CD8-positive, alpha-beta memory T cell (primary cell): Measurements from ENCODE around the gene DMGDH. TPM values are rescaled to one million over a fixed set of nuclear protein-coding genes. Genes with fewer than 3 reads are reported as not detected.

Source experiments
- CTCF ChIA-PET: fragments of 350-600 bp; sonication (Branson Sonifier 250); formaldehyde crosslinking; loops from one replicate; lab custom pipeline; 2021; ENCODE audit warnings: antibody characterized with exemption; lab: Charles Lee
- POLR2A ChIA-PET: fragments of 350-600 bp; sonication (Branson Sonifier 250); formaldehyde crosslinking; loops from one replicate; lab custom pipeline; 2021; ENCODE audit warnings: antibody characterized with exemption; lab: Charles Lee
- DNase-seq, 5 donors: peaks; one replicate each; pipeline versions ENCODE4 v3.0.0 to v3.0.0-alpha.2; 2020 to 2022; ENCODE audit warnings: mixed read lengths in 1 of 5
- H3K27ac ChIP-seq: one replicate; pipeline ENCODE4 v1.7.0; 2013; ENCODE audit warnings: low read depth, mild to moderate bottlenecking, low read length, moderate library complexity
- H3K27me3 ChIP-seq: 2 replicates; pipeline ENCODE4 v1.7.0; 2013; ENCODE audit warnings: low read length, mild to moderate bottlenecking; ENCODE audit not compliant: insufficient read depth, poor library complexity, severe bottlenecking
- H3K36me3 ChIP-seq: 2 replicates; pipeline ENCODE4 v1.7.0; 2013; ENCODE audit warnings: mild to moderate bottlenecking, low read length, moderate library complexity; ENCODE audit not compliant: insufficient read depth
- H3K4me1 ChIP-seq: 2 replicates; pipeline ENCODE4 v1.7.0; 2013; ENCODE audit warnings: mild to moderate bottlenecking, low read length, moderate library complexity; ENCODE audit not compliant: insufficient read depth
- H3K4me3 ChIP-seq: 2 replicates; pipeline ENCODE4 v1.7.0; 2013; ENCODE audit warnings: mild to moderate bottlenecking, low read length
- H3K9me3 ChIP-seq: 2 replicates; pipeline ENCODE4 v1.7.0; 2013; ENCODE audit warnings: mild to moderate bottlenecking, low read length
- H3K27ac Mint-ChIP-seq, 8 donors: one replicate each; pipeline ENCODE4 v1.8.0; 2020 to 2021; ENCODE audit warnings: mixed read lengths in 8 of 8, mild to moderate bottlenecking in 6 of 8, inconsistent platforms in 3 of 8, moderate library complexity in 3 of 8
- H3K27me3 Mint-ChIP-seq, 2 donors: one replicate each; pipeline ENCODE4 v1.8.0; 2020 to 2021; ENCODE audit warnings: mixed read lengths in 2 of 2, mild to moderate bottlenecking in 1 of 2, moderate library complexity in 1 of 2
- H3K36me3 Mint-ChIP-seq, 3 donors: one replicate each; pipeline ENCODE4 v1.8.0; 2020 to 2021; ENCODE audit warnings: mixed read lengths in 3 of 3, inconsistent platforms in 1 of 3, mild to moderate bottlenecking in 1 of 3
- H3K4me1 Mint-ChIP-seq, 3 donors: one replicate each; pipeline ENCODE4 v1.8.0; 2020 to 2021; ENCODE audit warnings: mixed read lengths in 3 of 3, inconsistent platforms in 1 of 3, mild to moderate bottlenecking in 1 of 3
- H3K4me3 Mint-ChIP-seq, 7 donors: one replicate each; pipeline ENCODE4 v1.8.0; 2020 to 2021; ENCODE audit warnings: mixed read lengths in 7 of 7, mild to moderate bottlenecking in 6 of 7, moderate library complexity in 4 of 7, inconsistent platforms in 2 of 7
- H3K9me3 Mint-ChIP-seq, 5 donors: one replicate each; pipeline ENCODE4 v1.8.0; 2020 to 2022; ENCODE audit warnings: mixed read lengths in 5 of 5, mild to moderate bottlenecking in 3 of 5, moderate library complexity in 2 of 5, inconsistent platforms in 1 of 5
- polyA plus RNA-seq: library from polyadenylated mRNA; unstranded; fragments of 300-500 nt; fragmentation: Illumina TruSeq; gene quantifications from one replicate; pipeline ENCODE4 v1.2.3, GENCODE V29; 2021
- total RNA-seq, 2 experiments: library from RNA; stranded (reverse); gene quantifications; one replicate each; pipeline ENCODE4 v1.2.3, GENCODE V29; 2021

DMGDH gene
- total and polyA plus RNA-seq, 3 experiments from 2014 or later, result not detected

DNA sequence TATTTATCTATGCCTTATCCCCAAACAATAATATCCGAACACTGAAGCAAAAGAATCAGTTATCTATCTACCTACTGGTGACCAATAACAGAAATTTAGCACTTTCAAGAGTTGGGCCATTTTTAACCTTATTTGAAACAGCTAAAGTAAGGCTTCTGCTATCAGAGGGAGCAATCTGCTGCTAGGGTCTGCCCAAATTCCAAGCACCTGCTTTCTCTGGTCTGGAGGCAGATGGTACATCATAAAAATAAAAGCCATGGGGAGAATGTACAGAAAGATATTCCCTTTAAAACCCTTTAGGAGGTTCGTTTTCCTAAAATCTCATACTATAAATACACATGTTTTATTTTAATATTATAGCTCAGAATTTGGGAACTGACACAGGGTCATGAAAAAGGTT, 46.7 kb downstream of the DMGDH start:
- H3K27ac ChIP-seq, result no peak overlapping the region
- ChIA-PET POLR2A (no interaction called here), CTCF (interaction anchor here (1.6 kb wide), 1 partner anchor 442 kb away, joined by 7 read pairs; no protein-coding TSS in a partner anchor)
- H3K36me3 ChIP-seq, result no peaks in the 10 kb centered on the region
- H3K27me3 ChIP-seq, result peaks cover 13% of the 10 kb centered on the region
- H3K4me3 ChIP-seq, result no peak overlapping the region
- Mint-ChIP-seq H3K36me3 (no peaks in the 10 kb centered on the region), H3K27ac (no peak overlapping the region), H3K9me3 (no peaks in the 10 kb centered on the region), H3K4me1 (peaks cover 12 to 13% (median 12%) of the 10 kb centered on the region in 3 donors), H3K27me3 (peaks cover 21 to 85% of the 10 kb centered on the region in 2 donors), H3K4me3 (no peak overlapping the region)
- no peaks in the 10 kb centered on the region for H3K4me1 ChIP-seq
- H3K9me3 ChIP-seq, result no peaks in the 10 kb centered on the region
- DNase-seq, result no peak

DNA sequence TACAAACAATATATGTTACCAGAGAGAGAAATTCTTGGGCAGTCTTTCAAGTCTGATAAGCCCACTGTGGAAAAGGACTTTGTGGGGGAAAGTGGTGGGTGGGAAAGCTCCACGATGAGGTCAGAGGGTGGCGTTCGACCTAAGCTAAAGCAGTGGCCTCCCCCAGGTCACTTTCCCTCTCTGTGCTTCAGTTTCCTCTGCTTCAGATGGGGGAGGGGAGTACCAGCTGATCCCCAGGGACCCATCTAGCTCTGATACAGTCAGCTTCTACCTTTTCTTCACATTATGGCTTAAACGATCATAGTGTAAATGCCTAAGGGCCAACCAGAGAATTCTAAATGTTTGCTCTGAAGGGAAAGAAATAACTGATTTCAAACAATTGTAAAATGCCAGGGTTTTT, 47.7 kb downstream of the DMGDH start:
- Mint-ChIP-seq H3K9me3 (no peaks in the 10 kb centered on the region), H3K4me3 (no peak overlapping the region), H3K36me3 (no peaks in the 10 kb centered on the region), H3K4me1 (peaks cover 12 to 13% (median 12%) of the 10 kb centered on the region in 3 donors), H3K27ac (no peak overlapping the region), H3K27me3 (peaks cover 24 to 83% of the 10 kb centered on the region in 2 donors)
- Histone ChIP-seq H3K36me3 (no peaks in the 10 kb centered on the region), H3K4me1 (no peaks in the 10 kb centered on the region), H3K27ac (no peak overlapping the region), H3K4me3 (no peak overlapping the region), H3K27me3 (peaks cover 13% of the 10 kb centered on the region), H3K9me3 (no peaks in the 10 kb centered on the region)
- ChIA-PET POLR2A (no interaction called here), CTCF (interaction anchor here (1.3 to 1.6 kb wide), 5 partner anchors 11 to 443 kb away, joined by 3 to 7 read pairs (median 4); no protein-coding TSS in a partner anchor)
- DNase-seq, result no peak

DNA sequence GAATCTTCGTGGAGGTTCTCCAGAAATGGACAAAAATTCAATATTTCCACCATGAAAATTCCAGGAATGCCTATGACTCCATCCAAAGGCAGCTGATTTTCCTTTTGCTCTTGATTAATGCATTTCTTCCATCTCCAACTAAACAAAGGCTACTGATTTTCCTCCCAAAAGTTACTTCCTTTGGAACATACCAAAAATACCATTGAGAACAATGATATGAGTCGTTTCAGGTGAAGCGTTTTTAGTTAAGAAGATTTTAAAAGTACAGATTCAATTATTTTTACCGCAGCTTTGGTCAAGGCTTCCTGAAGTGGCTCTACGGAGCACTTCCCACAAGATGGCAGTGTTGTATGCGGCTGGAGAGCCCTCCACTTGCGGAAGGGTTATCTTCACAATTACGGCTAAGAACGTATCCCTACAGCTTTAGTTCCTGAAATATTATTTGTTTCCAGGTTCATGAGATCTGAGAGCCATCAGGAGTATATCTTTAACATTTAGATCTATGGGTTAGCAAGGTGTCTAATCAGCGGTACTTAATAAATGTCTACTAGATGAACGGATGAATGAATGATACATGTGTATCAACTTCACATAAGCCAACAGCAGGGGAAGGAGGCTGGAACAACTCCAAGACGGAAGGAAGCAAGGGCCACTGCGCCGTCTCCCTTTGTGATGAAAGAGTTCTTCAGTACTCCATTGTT, 48.5 kb downstream of the DMGDH start:
- Mint-ChIP-seq H3K4me3 (no peak overlapping the region), H3K9me3 (no peaks in the 10 kb centered on the region), H3K4me1 (peaks cover 12 to 13% (median 12%) of the 10 kb centered on the region in 3 donors), H3K36me3 (no peaks in the 10 kb centered on the region), H3K27ac (peak overlapping the region in 1 of 8 donors; percentile 63), H3K27me3 (peaks cover 26 to 80% of the 10 kb centered on the region in 2 donors)
- Histone ChIP-seq H3K4me1 (no peaks in the 10 kb centered on the region), H3K36me3 (no peaks in the 10 kb centered on the region), H3K27ac (no peak overlapping the region), H3K4me3 (no peak overlapping the region), H3K27me3 (peaks cover 13% of the 10 kb centered on the region), H3K9me3 (no peaks in the 10 kb centered on the region)
- peak in 3 of 5 donors; percentile 5 to 55 (median 13) for DNase-seq
- CTCF ChIA-PET, result interaction anchor here (0.6 to 1.6 kb wide), 8 partner anchors 8 to 112 kb away, joined by 3 to 7 read pairs (median 4); no protein-coding TSS in a partner anchor
- POLR2A ChIA-PET, result no interaction called here

DNA sequence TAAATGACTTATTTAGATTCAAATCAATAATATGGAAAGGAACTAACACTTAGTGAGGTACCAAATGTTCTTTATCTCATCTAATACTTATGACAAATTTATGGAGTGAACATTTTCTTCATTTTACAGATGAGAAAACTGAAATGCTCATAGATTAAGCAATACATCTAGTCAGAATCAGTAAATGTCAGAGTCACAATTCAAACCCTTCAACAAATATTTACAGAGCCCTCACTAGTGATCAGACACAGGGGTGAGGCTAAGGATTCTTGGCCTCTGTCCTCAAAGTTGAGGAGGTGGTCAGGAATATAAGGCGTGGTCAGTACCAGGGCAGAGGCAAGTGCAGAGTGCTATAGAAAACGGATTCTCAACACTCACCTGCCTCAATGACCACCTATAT, 54.8 kb downstream of the DMGDH start:
- no peaks in the 10 kb centered on the region for H3K4me1 ChIP-seq
- no peak overlapping the region for H3K4me3 ChIP-seq
- no peak overlapping the region for H3K27ac ChIP-seq
- H3K36me3 Mint-ChIP-seq, result peaks cover 0 to 11% (median 2%) of the 10 kb centered on the region in 3 donors
- H3K27me3 ChIP-seq, result no peaks in the 10 kb centered on the region
- no peaks in the 10 kb centered on the region for H3K36me3 ChIP-seq
- POLR2A ChIA-PET, result no interaction called here
- H3K9me3 Mint-ChIP-seq, result peaks cover 0 to 17% (median 11%) of the 10 kb centered on the region in 5 donors
- no peaks in the 10 kb centered on the region for H3K4me1 Mint-ChIP-seq
- H3K4me3 Mint-ChIP-seq, result no peak overlapping the region
- DNase-seq, result no peak
- peaks cover 28 to 52% of the 10 kb centered on the region in 2 donors for H3K27me3 Mint-ChIP-seq
- CTCF ChIA-PET, result no interaction called here
- H3K9me3 ChIP-seq, result no peaks in the 10 kb centered on the region
- no peak overlapping the region for H3K27ac Mint-ChIP-seq

DNA sequence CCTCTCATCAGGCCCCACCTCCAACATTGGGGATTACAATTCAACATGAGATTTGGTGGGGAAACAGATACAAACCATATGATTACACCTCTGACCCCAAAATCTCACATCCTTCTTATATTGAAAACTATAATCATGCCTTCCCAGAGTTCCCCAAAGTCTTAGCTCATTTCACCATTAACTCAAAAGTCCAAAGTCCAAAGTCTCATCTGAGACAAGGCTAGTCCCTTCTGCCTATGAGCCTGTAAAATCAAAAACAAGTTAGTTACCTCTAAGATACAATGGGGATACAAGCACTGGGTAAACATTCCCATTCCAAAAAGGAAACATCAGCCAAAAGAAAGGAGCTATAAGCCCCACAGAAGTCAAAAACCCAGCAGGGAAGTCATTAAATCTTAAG, 57.6 kb downstream of the DMGDH start:
- no peak overlapping the region for H3K27ac Mint-ChIP-seq
- H3K9me3 Mint-ChIP-seq, result peaks cover 0 to 17% (median 11%) of the 10 kb centered on the region in 5 donors
- POLR2A ChIA-PET, result no interaction called here
- peaks cover 0 to 11% (median 2%) of the 10 kb centered on the region in 3 donors for H3K36me3 Mint-ChIP-seq
- no peak for DNase-seq
- no peaks in the 10 kb centered on the region for H3K27me3 ChIP-seq
- H3K27ac ChIP-seq, result no peak overlapping the region
- H3K9me3 ChIP-seq, result no peaks in the 10 kb centered on the region
- H3K4me3 Mint-ChIP-seq, result no peak overlapping the region
- no peaks in the 10 kb centered on the region for H3K36me3 ChIP-seq
- H3K4me1 ChIP-seq, result no peaks in the 10 kb centered on the region
- no peaks in the 10 kb centered on the region for H3K4me1 Mint-ChIP-seq
- H3K27me3 Mint-ChIP-seq, result peaks cover 18 to 32% of the 10 kb centered on the region in 2 donors
- CTCF ChIA-PET, result interaction anchor here (1.3 to 1.5 kb wide), 2 partner anchors 10 to 13 kb away, joined by 3 to 4 read pairs; no protein-coding TSS in a partner anchor
- H3K4me3 ChIP-seq, result no peak overlapping the region

DNA sequence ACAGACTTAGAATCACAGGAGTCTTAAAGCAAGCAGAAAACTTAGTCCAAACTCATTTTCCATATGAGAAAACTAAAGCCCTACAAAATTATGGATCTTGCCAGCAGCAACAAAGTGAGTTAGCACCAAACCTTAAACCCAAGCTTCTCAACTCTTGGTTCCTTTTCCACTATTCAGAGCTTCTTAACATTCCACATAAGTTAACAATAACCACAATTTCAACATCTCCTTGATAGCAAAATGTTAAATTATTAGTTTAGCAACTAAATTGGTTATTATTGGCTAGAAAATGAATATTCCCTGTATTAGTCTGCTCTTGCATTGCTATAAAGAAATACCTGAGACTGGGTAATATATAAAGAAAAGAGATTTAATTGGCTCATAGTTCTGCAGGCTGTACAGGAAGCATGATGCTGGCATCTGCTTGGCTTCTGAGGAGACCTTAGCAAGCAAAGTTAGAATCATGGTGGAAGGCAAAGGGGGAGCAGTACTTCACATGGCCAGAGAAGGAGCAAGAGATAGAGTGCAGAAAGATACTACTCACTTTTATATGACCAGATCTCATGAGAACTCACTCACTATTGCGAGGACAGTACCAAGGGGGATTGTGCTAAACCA, 58.1 kb downstream of the DMGDH start:
- Mint-ChIP-seq H3K36me3 (peaks cover 0 to 11% (median 2%) of the 10 kb centered on the region in 3 donors), H3K4me1 (no peaks in the 10 kb centered on the region), H3K9me3 (peaks cover 0 to 17% (median 11%) of the 10 kb centered on the region in 5 donors), H3K27ac (no peak overlapping the region), H3K27me3 (peaks cover 19 to 33% of the 10 kb centered on the region in 2 donors), H3K4me3 (no peak overlapping the region)
- Histone ChIP-seq H3K4me3 (no peak overlapping the region), H3K27me3 (no peaks in the 10 kb centered on the region), H3K36me3 (no peaks in the 10 kb centered on the region), H3K27ac (no peak overlapping the region), H3K4me1 (no peaks in the 10 kb centered on the region), H3K9me3 (no peaks in the 10 kb centered on the region)
- ChIA-PET POLR2A (no interaction called here), CTCF (interaction anchor here (1.3 to 1.5 kb wide), 2 partner anchors 10 to 14 kb away, joined by 3 to 4 read pairs; no protein-coding TSS in a partner anchor)
- DNase-seq, result no peak

DNA sequence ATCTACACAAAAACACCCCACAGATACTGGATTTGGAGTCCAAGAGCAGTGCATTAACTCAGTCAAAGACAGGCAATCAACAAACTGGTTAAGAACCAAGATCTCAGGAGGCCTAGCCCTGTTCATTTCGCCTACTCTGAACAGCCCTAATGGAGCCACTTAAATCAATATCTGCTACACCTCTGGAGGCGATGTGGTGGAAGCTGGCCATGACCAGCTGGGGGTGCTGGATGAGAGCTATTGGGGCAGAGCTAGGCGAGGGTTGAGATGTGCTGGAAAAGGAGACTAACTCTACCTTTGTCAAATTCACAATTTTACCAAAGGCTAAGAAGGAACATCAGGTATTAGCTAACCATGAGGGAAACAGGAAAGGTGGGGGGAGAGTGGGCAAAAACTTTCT, 61.1 kb downstream of the DMGDH start:
- peaks cover 0 to 5% (median 0%) of the 10 kb centered on the region in 3 donors for H3K36me3 Mint-ChIP-seq
- POLR2A ChIA-PET, result no interaction called here
- peaks cover 8 to 32% of the 10 kb centered on the region in 2 donors for H3K27me3 Mint-ChIP-seq

DNA sequence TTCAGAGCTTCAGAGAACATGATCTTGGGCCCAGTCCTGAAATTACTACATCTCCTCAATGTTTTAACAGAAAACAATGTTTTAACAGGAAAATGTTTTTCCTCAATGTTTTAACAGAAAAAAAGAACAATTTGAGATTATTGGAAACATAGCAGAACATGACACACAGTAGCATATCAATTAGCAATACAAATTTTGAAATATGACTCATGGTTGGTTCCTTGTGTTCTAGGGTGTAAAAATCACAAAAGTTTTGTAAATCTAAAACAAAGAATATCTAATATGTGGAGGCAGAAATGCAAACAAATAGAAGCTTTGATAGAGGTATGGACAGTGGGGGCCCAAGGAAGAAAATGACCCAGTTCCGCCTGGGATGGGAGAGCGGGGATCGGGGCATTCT, 61.6 kb downstream of the DMGDH start:
- Mint-ChIP-seq H3K27ac (no peak overlapping the region), H3K36me3 (peaks cover 0 to under 1% (median 0%) of the 10 kb centered on the region in 3 donors), H3K9me3 (peaks cover 0 to 7% (median 5%) of the 10 kb centered on the region in 5 donors), H3K4me1 (no peaks in the 10 kb centered on the region), H3K27me3 (peaks cover 5 to 32% of the 10 kb centered on the region in 2 donors), H3K4me3 (no peak overlapping the region)
- no peak overlapping the region for H3K4me3 ChIP-seq
- H3K27me3 ChIP-seq, result no peaks in the 10 kb centered on the region
- ChIA-PET CTCF (interaction anchor here (1.6 kb wide), 1 partner anchor 17 kb away, joined by 4 read pairs; no protein-coding TSS in a partner anchor), POLR2A (no interaction called here)
- no peak overlapping the region for H3K27ac ChIP-seq
- H3K4me1 ChIP-seq, result no peaks in the 10 kb centered on the region
- DNase-seq, result no peak
- no peaks in the 10 kb centered on the region for H3K36me3 ChIP-seq
- H3K9me3 ChIP-seq, result no peaks in the 10 kb centered on the region

More for the DNA sequence above, 61.1 kb downstream of the DMGDH start:
- no peak overlapping the region for H3K4me3 Mint-ChIP-seq
- Histone ChIP-seq H3K4me1 (no peaks in the 10 kb centered on the region), H3K36me3 (no peaks in the 10 kb centered on the region), H3K27me3 (no peaks in the 10 kb centered on the region), H3K4me3 (no peak overlapping the region), H3K9me3 (no peaks in the 10 kb centered on the region), H3K27ac (no peak overlapping the region)
- no peaks in the 10 kb centered on the region for H3K4me1 Mint-ChIP-seq
- CTCF ChIA-PET, result interaction anchor here (1.0 to 1.6 kb wide), 2 partner anchors 12 to 17 kb away, joined by 3 to 4 read pairs; no protein-coding TSS in a partner anchor
- peaks cover 0 to 11% (median 7%) of the 10 kb centered on the region in 5 donors for H3K9me3 Mint-ChIP-seq
- no peak overlapping the region for H3K27ac Mint-ChIP-seq
- no peak for DNase-seq
